Bone marrow (tissue), 2 donors: Measurements from ENCODE around the gene HS6ST1.

ENCODE experiments used
- DNase-seq, 2 donors: peaks; one replicate each; lab custom pipeline; 2025; lab: John Stamatoyannopoulos, UW

The HS6ST1 gene

GRCh38 chr2:128318776-128319464 lies at the start of gene HS6ST1:
Gene HS6ST1, minus strand, starts transcription at chr2:128318868. Its CDS starts 305 bp downstream, at chr2:128318563.
- DNase-seq = peak; percentile 48 to 65

GRCh38 chr2:128367601-128368359 lies 49.1 kb upstream of the HS6ST1 start:
- no peak for DNase-seq

- no peak for DNase-seq
Measured at GRCh38 chr2:128366713-128367511, 48.2 kb upstream of the HS6ST1 start.

- no peak for DNase-seq
Measured at GRCh38 chr2:128365217-128365905, 46.7 kb upstream of the HS6ST1 start.

GRCh38 chr2:128364441-128364911 lies 45.8 kb upstream of the HS6ST1 start:
- no peak for DNase-seq

- no peak for DNase-seq
Measured at GRCh38 chr2:128363934-128364361, 45.3 kb upstream of the HS6ST1 start.

GRCh38 chr2:128362889-128363228 lies 44.2 kb upstream of the HS6ST1 start:
- DNase-seq = no peak

GRCh38 chr2:128362176-128362888 lies 43.7 kb upstream of the HS6ST1 start:
- DNase-seq = no peak

- DNase-seq = no peak
Measured at GRCh38 chr2:128361376-128362131, 42.9 kb upstream of the HS6ST1 start.

GRCh38 chr2:128360711-128361110 lies 42.0 kb upstream of the HS6ST1 start:
- no peak for DNase-seq

GRCh38 chr2:128359841-128360240 lies 41.2 kb upstream of the HS6ST1 start:
- no peak for DNase-seq

GRCh38 chr2:128358941-128359731 lies 40.5 kb upstream of the HS6ST1 start:
- no peak for DNase-seq

- no peak for DNase-seq
Measured at GRCh38 chr2:128357506-128358370, 39.1 kb upstream of the HS6ST1 start.

GRCh38 chr2:128356127-128356526 lies 37.5 kb upstream of the HS6ST1 start:
- no peak for DNase-seq

GRCh38 chr2:128354726-128355470 lies 36.2 kb upstream of the HS6ST1 start:
- no peak for DNase-seq

GRCh38 chr2:128354161-128354560 lies 35.5 kb upstream of the HS6ST1 start:
- no peak for DNase-seq

- no peak for DNase-seq
Measured at GRCh38 chr2:128350736-128351135, 32.1 kb upstream of the HS6ST1 start.

GRCh38 chr2:128348701-128349100 lies 30.0 kb upstream of the HS6ST1 start:
- DNase-seq = no peak
